Measurements from ENCODE around the gene PPFIA2. TPM values are rescaled to one million over a fixed set of nuclear protein-coding genes. Genes with fewer than 3 reads are reported as not detected.
"Not testable (repeated sequence)": the region's sequence is repeated elsewhere in the genome, so short reads cannot be mapped to it uniquely, and the experiment has no call there.

PPFIA2 gene
- total RNA-seq, 1 donor: 4.9 TPM

DNA sequence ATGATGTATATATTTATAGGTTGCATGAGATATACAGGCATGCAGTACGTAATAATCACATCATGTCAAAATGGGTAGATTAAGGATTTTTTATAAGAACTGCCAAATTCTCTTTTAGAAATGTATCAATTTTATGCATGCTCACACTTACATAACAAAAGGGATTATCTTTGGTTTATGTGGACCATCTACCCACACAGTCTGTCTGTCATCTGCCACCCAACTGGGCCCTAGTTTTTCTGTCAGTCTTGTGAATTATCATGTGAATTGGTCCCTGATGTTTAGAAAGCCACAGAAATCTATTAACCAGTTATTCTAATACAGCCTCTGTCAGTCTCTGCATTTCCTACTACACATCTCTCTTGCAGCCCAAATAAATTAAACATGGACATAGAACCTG lies 547.8 kb downstream of the PPFIA2 start:
- TF ChIP-seq, protein P1, sequence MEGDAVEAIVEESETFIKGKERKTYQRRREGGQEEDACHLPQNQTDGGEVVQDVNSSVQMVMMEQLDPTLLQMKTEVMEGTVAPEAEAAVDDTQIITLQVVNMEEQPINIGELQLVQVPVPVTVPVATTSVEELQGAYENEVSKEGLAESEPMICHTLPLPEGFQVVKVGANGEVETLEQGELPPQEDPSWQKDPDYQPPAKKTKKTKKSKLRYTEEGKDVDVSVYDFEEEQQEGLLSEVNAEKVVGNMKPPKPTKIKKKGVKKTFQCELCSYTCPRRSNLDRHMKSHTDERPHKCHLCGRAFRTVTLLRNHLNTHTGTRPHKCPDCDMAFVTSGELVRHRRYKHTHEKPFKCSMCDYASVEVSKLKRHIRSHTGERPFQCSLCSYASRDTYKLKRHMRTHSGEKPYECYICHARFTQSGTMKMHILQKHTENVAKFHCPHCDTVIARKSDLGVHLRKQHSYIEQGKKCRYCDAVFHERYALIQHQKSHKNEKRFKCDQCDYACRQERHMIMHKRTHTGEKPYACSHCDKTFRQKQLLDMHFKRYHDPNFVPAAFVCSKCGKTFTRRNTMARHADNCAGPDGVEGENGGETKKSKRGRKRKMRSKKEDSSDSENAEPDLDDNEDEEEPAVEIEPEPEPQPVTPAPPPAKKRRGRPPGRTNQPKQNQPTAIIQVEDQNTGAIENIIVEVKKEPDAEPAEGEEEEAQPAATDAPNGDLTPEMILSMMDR (IDR thresholded peaks at IDR 0.05; ENCODE audit: insufficient read depth, low read length): no peak
- DNase-seq (ENCODE audit: low read depth): no peak
- H3K4me3 ChIP-seq (ENCODE audit: low read depth, low read length): no peak overlapping the region

DNA sequence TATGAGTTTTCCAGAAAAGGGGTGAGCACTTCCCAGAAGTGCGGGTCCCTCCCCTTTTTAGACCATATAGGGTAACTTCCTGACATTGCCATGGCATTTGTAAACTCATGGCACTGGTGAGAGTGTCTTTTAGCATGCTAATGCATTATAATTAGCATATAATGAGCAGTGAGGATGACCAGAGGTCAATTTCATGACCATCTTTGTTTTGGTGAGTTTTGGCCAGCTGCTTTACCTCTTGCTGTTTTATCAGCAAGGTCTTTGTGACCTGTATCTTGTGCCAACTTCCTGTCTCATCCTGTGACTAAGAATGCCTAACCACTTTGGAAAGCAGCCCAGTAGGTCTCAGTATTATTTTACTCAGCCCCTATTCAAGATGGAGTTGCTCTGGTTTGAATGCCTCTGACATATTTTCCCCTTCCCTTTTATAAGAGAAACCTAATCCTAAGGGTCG lies 549.4 kb downstream of the PPFIA2 start:
- peak; percentile 71 for DNase-seq (ENCODE audit: low read depth)
- H3K4me3 ChIP-seq (ENCODE audit: low read depth, low read length): not testable (repeated sequence)

DNA sequence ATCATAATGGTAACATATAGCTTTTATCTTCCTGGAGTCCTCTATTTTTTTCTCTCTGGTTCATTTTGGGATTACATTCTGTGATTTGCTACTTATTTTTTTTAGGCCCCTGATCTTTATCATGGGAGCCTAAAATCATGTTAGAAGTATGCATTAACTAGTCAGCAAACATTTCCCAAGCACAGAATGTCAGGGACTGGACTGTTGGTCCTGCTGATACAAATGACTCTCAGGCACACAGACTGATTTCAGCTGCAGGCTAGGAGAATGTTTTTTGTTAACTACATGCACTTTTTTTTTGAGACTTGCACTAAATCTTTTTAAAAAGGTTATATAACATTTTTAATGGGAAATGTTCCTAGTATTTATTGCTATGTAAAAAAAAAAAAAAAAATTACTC lies 550.1 kb downstream of the PPFIA2 start:
- peak; percentile 34 for DNase-seq (ENCODE audit: low read depth)
- TF ChIP-seq, protein P1 (IDR thresholded peaks at IDR 0.05; ENCODE audit: insufficient read depth, low read length): no peak

DNA sequence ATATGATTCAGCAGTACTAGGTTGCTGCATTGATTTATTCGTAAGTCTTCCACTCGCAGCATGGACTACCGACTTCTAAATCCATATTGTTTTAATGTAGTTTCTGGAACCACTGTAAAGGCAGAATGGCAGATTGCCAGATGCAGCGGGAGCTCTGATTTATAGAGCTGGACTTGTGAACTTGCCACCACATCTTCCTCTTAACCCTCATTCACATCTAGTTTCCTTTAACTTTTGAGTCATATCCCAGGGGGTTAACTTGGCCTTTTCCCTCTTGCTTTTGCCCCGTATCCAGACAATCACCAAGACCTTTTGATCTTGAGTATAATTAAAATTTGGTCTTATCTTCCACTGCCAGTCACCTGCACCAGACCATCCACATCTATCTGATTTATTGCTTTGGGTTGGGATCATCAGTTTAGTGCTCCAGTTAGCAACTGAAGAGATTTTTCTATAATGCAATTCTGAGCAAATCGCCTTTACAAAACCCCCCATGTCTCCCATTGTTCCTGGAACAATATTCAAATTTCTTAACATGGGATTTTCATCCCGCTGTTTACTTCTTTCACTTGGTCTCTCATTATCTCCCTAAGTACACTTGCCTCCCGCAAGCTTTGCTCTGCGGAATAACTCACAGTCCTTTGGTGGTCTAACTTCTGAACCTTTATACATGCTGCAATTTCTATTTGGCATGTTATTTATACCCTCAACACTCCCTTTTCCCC lies 550.8 kb downstream of the PPFIA2 start:
- TF ChIP-seq, protein P1 (IDR thresholded peaks at IDR 0.05; ENCODE audit: insufficient read depth, low read length): no peak
- no peak overlapping the region for H3K4me3 ChIP-seq (ENCODE audit: low read depth, low read length)
- peak; percentile 10 for DNase-seq (ENCODE audit: low read depth)

More for the DNA sequence above, 550.1 kb downstream of the PPFIA2 start:
- no peak overlapping the region for H3K4me3 ChIP-seq (ENCODE audit: low read depth, low read length)

Measured in fibroblast of the aortic adventitia (primary cell).